Fibroblast of lung (primary cell): ENCODE data around the gene NOL3. TPM values are rescaled to one million over a fixed set of nuclear protein-coding genes. Genes with fewer than 3 reads are reported as not detected.

Experiments
- DNase-seq, 2 donors: peaks; one replicate each; pipeline versions ENCODE4 v3.0.0 to v3.0.0-alpha.2; 2010; ENCODE audit warnings: low read depth in 2 of 2
- H2AFZ ChIP-seq: 2 replicates; pipeline ENCODE4 v1.5.1; 2012; ENCODE audit warnings: low read length, control low read depth, inconsistent platforms
- H3K27ac ChIP-seq: 2 replicates; pipeline ENCODE4 v1.5.1; 2011; ENCODE audit warnings: low read length, control low read depth; ENCODE audit not compliant: insufficient read depth
- H3K27me3 ChIP-seq: 2 replicates; pipeline ENCODE4 v1.5.1; 2011; ENCODE audit warnings: mild to moderate bottlenecking, low read length; ENCODE audit not compliant: control insufficient read depth, insufficient read depth
- H3K36me3 ChIP-seq: 2 replicates; pipeline ENCODE4 v1.5.1; 2011; ENCODE audit warnings: low read length; ENCODE audit not compliant: control insufficient read depth, insufficient read depth
- H3K4me1 ChIP-seq: 2 replicates; pipeline ENCODE4 v1.5.1; 2011; ENCODE audit warnings: low read length; ENCODE audit not compliant: control insufficient read depth, insufficient read depth; ENCODE audit errors: extremely low read depth
- H3K4me2 ChIP-seq: 2 replicates; pipeline ENCODE4 v1.5.1; 2011; ENCODE audit warnings: low read length, control low read depth; ENCODE audit not compliant: insufficient read depth; ENCODE audit errors: extremely low read depth
- H3K4me3 ChIP-seq, 4 experiments: fragments of 200-600 bp in 1 of 4; sonication (generic) in 1 of 4; replicated peaks in 1 of 4; 2 replicates each; pipeline ENCODE4 v1.5.1; 2011 to 2016; ENCODE audit warnings: low read length in 4 of 4, low read depth in 3 of 4, mild to moderate bottlenecking in 3 of 4, control low read depth in 2 of 4, inconsistent platforms in 1 of 4, mixed read lengths in 1 of 4; ENCODE audit not compliant: insufficient read depth in 1 of 4; ENCODE audit errors: control extremely low read depth in 1 of 4
- H3K79me2 ChIP-seq: 2 replicates; pipeline ENCODE4 v1.5.1; 2012; ENCODE audit warnings: mild to moderate bottlenecking, low read length, inconsistent platforms; ENCODE audit not compliant: control insufficient read depth, insufficient read depth
- H3K9ac ChIP-seq: 2 replicates; pipeline ENCODE4 v1.5.1; 2011; ENCODE audit warnings: mild to moderate bottlenecking, low read length, control low read depth; ENCODE audit not compliant: insufficient read depth
- H3K9me3 ChIP-seq: 2 replicates; pipeline ENCODE4 v1.5.1; 2012; ENCODE audit warnings: low read depth, low read length; ENCODE audit not compliant: control insufficient read depth, insufficient read depth
- H4K20me1 ChIP-seq: 2 replicates; pipeline ENCODE4 v1.5.1; 2011; ENCODE audit warnings: low read length; ENCODE audit not compliant: control insufficient read depth, insufficient read depth; ENCODE audit errors: extremely low read depth
- EZH2 ChIP-seq: IDR thresholded peaks from 2 replicates; pipeline ENCODE4 v1.5.1; 2012; ENCODE audit warnings: low read length, control low read depth, mild to moderate bottlenecking; ENCODE audit errors: missing control alignments
- polyA plus RNA-seq, 2 donors: library from polyadenylated mRNA; depleted of rRNA in 1 of 2; stranded (reverse) in 1 of 2; unstranded in 1 of 2; fragments of >200 nt; gene quantifications; 2 replicates each; pipeline ENCODE4 v1.2.1, GENCODE V29; 2011 to 2012; ENCODE audit warnings: missing spikeins in 1 of 2
- total RNA-seq: library from RNA; depleted of rRNA; stranded (reverse); fragments of >200 nt; gene quantifications from 2 replicates; pipeline ENCODE4 v1.2.1, GENCODE V29; 2014
- TF ChIP-seq, protein P1 (sequence below), 2 donors: IDR thresholded peaks in 1 of 2; conservative IDR thresholded peaks in 1 of 2; 1 replicate in 1 of 2; 2 replicates in 1 of 2; pipeline ENCODE4 v1.5.1; 2011 to 2012; ENCODE audit warnings: low read length in 2 of 2, control low read depth in 1 of 2, inconsistent platforms in 1 of 2, low read depth in 1 of 2, mild to moderate bottlenecking in 1 of 2

The NOL3 gene
- total and polyA plus RNA-seq, 2 donors (not counting 1 experiment from before 2014, with no cell fraction given), result 8.0 to 23.3 TPM

DNA sequence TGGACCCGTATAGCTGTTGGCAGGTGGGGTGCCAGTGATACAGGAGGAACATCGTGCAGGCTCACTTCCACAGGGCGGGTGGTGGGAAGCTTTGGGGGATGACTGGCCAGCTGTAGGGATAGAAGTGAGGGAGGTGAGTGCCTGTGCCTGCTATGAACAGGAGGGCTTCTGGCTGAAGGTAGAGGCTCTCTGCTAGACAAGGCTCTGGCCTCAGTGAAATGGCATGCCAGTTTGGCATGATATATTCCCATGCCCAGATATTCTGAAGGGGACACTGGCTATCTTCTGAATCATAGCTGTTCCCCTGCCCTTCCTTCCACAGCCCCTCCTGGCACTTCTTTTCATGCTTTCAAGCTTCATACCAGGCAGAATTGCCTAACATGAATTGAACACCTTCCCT lies 41.5 kb upstream of the NOL3 start:
- no peak for DNase-seq
- no peaks in the 10 kb centered on the region for H3K79me2 ChIP-seq
- H3K27ac ChIP-seq, result no peak overlapping the region
- H3K4me3 ChIP-seq, result no peak overlapping the region
- no peaks in the 10 kb centered on the region for H3K36me3 ChIP-seq
- no peaks in the 10 kb centered on the region for H3K9me3 ChIP-seq
- no peaks in the 10 kb centered on the region for H4K20me1 ChIP-seq
- no peaks in the 10 kb centered on the region for H3K27me3 ChIP-seq
- H3K4me1 ChIP-seq, result no peaks in the 10 kb centered on the region
- no peak for TF ChIP-seq EZH2
- TF ChIP-seq, protein P1, sequence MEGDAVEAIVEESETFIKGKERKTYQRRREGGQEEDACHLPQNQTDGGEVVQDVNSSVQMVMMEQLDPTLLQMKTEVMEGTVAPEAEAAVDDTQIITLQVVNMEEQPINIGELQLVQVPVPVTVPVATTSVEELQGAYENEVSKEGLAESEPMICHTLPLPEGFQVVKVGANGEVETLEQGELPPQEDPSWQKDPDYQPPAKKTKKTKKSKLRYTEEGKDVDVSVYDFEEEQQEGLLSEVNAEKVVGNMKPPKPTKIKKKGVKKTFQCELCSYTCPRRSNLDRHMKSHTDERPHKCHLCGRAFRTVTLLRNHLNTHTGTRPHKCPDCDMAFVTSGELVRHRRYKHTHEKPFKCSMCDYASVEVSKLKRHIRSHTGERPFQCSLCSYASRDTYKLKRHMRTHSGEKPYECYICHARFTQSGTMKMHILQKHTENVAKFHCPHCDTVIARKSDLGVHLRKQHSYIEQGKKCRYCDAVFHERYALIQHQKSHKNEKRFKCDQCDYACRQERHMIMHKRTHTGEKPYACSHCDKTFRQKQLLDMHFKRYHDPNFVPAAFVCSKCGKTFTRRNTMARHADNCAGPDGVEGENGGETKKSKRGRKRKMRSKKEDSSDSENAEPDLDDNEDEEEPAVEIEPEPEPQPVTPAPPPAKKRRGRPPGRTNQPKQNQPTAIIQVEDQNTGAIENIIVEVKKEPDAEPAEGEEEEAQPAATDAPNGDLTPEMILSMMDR (conservative IDR thresholded peaks at IDR 0.05 in 1 of 2, IDR thresholded peaks at IDR 0.05 in 1 of 2; ENCODE audit: low read depth in 1 of 2, low read length in 2 of 2), result no peak
- no peak overlapping the region for H2AFZ ChIP-seq
- no peak overlapping the region for H3K9ac ChIP-seq
- H3K4me2 ChIP-seq, result no peak overlapping the region

DNA sequence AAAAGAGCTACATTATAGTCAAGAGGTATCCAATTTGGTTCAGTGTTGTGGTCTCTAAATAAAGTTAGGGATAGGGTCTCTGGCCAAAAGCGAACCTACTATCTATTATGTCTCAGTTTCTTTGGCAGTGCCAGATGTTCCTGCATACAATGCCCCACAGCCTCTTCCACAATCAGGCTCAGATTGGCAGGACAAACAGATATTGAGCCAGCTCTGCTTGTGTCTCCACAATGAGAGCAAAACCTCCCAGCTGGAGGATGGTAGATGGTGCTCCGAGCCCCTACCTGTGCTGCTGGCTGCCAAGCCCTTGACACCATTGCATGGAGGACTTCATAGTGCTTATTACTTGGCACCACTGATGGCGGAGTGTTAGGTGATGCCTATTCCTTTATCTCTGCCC lies 40.9 kb upstream of the NOL3 start:
- TF ChIP-seq, protein P1 (conservative IDR thresholded peaks at IDR 0.05 in 1 of 2, IDR thresholded peaks at IDR 0.05 in 1 of 2; ENCODE audit: low read depth in 1 of 2, low read length in 2 of 2), result no peak
- no peak for TF ChIP-seq EZH2
- no peak overlapping the region for H2AFZ ChIP-seq
- H3K27me3 ChIP-seq, result no peaks in the 10 kb centered on the region

DNA sequence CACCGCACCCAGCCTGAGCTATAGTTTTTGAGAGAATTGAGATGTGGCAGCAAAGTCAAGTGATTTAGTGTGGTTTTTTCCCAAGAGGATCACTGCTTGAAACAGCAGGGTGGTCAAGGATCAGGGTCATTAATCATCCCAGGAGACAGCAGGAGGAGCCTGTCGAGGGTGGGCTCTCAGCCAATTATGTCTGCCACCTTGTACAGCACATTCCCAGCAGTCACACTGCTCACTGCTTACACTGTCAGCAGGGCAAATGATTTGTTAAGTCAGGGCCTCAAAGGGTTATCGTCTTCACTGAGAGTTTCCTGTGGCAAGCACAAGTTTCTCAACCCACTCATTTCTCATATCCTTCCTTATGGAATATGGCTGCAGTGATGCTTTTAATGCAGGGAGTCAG lies 32.7 kb upstream of the NOL3 start:
- Histone ChIP-seq H3K4me1 (no peaks in the 10 kb centered on the region), H3K9ac (no peak overlapping the region), H3K9me3 (no peaks in the 10 kb centered on the region), H3K36me3 (peaks cover 18% of the 10 kb centered on the region), H3K4me2 (no peak overlapping the region), H4K20me1 (no peaks in the 10 kb centered on the region), H3K27ac (no peak overlapping the region), H3K79me2 (no peaks in the 10 kb centered on the region), H2AFZ (no peak overlapping the region), H3K27me3 (no peaks in the 10 kb centered on the region), H3K4me3 (no peak overlapping the region)
- DNase-seq, result peak in 1 of 2 donors; percentile 45
- TF ChIP-seq EZH2, result no peak
- TF ChIP-seq, protein P1 (conservative IDR thresholded peaks at IDR 0.05 in 1 of 2, IDR thresholded peaks at IDR 0.05 in 1 of 2; ENCODE audit: low read depth in 1 of 2, low read length in 2 of 2), result no peak

More for the DNA sequence above, 40.9 kb upstream of the NOL3 start:
- H3K4me1 ChIP-seq, result no peaks in the 10 kb centered on the region
- no peaks in the 10 kb centered on the region for H3K79me2 ChIP-seq
- no peak overlapping the region for H3K27ac ChIP-seq
- no peak for DNase-seq
- no peaks in the 10 kb centered on the region for H3K9me3 ChIP-seq
- no peak overlapping the region for H3K4me3 ChIP-seq
- H3K9ac ChIP-seq, result no peak overlapping the region
- no peaks in the 10 kb centered on the region for H4K20me1 ChIP-seq
- no peak overlapping the region for H3K4me2 ChIP-seq
- no peaks in the 10 kb centered on the region for H3K36me3 ChIP-seq
